Activated CD8-positive, alpha-beta memory T cell treated with anti-CD3 and anti-CD28 coated beads, Interleukin-2, amount 50 U/mL, for 24 hours (primary cell): ENCODE data around the gene RPS6KA3.
"Not testable (repeated sequence)": the region's sequence is repeated elsewhere in the genome, so short reads cannot be mapped to it uniquely, and the experiment has no call there.

Source experiments
- DNase-seq: peaks from one replicate; pipeline ENCODE4 v3.0.0-alpha.2; 2020; ENCODE audit errors: extremely low read depth

Gene RPS6KA3

GRCh38 chrX:20143561-20143960 lies 123.1 kb downstream of the RPS6KA3 start:
- no peak for DNase-seq

GRCh38 chrX:20143111-20143510 lies 123.6 kb downstream of the RPS6KA3 start:
- DNase-seq, result no peak

GRCh38 chrX:20141281-20142220 lies 125.2 kb downstream of the RPS6KA3 start, which contains the start of gene EIF1AX:
TSS of gene EIF1AX (minus strand) at chrX:20141838. CDS start at chrX:20141640, 198 bp downstream.
- DNase-seq, result peak; percentile 86

DNA sequence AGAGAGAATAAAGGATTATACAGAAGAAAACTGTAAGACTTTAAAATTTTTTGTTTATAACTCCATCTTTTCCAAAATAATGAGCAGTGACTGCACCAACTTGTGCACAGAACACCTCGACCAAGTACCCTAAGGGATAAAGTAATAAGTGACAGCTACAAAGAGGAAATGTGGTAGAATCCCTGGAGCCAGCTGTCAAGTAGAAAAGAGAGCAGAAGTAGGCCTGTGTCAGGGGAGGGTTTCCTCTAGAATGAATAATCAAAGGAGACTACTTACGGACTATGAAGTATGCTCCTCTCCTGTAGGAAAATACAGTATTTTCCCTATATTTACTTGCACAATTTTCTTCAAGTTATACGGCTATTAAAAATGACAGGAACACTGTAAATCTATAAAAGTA lies 126.3 kb downstream of the RPS6KA3 start:
- no peak for DNase-seq

GRCh38 chrX:20139966-20140365 lies 126.7 kb downstream of the RPS6KA3 start:
- no peak for DNase-seq

GRCh38 chrX:20135944-20136343 lies 130.8 kb downstream of the RPS6KA3 start:
- no peak for DNase-seq

DNA sequence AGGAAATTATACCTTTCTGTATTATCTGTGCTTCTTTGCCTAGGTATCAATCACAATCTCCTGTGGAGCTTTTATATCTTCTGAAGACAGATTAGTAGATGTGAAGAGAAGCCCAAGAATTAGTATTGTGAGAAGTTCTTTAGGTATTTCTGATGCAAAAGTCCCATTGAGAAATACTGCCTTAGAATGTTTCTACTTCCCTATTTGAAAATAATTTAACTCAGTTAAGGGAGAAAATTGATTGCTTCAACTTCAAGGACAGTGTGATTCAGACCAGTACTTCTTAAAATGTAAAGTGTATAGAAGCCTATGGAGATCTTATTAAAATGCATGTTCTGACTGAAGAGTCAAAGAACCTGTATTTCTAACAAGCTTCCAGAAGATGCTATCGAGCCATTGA lies 134.0 kb downstream of the RPS6KA3 start:
- no peak for DNase-seq

DNA sequence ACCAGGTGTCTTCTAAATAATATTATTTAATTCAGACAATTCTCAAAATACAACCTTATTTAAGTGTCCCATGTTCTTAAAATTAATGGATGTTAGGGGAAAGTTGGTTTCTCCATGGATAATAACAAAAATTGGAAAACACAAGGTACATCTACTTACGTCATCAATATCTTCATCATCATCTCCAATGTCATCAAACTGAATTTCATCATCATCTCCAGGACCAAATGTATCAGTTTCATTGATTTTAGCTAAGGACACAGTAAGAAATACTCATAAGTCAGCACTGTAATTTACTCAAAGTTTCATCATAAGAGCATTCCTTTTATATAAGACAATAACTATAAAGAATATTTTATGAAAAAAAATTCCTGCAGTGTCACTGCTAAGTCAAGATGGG lies 136.4 kb downstream of the RPS6KA3 start:
- no peak for DNase-seq

DNA sequence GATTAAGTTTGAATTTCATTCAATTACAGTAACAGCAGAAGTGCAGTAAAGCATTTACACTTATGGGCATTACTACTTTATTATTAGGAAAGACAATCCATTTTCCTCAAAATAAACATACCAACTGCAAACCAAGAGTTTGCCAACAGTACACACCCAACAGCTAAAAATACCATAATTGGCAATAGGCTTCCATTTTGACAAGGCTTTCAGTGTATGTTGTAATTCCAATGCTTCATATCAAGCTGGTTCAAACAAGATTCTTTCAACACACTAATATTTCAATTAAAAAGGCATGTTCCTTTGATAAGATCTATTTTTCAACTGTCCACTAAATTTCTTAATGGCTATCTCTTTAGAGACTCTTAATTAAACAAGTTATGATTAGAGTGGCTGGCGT lies 137.2 kb downstream of the RPS6KA3 start:
- DNase-seq, result no peak

DNA sequence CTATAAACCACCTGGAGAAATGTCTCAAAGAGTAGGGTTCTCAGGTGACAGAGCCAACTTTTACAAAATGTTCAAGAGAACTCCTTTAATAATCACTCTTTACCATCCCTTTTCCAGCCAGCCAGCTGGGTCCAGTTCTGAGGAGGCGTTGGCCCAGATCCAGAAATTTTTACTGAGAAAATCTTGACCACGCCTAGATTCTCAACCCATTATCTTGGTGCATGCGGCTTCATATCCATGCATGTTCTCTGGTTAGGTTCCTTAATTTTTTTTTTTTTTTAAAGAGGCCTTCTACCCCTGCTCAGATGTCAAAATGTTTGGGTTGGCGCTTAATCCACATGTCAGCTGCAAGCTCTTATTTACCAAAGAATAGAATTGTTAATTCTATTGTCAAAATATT lies 138.0 kb downstream of the RPS6KA3 start:
- no peak for DNase-seq

- DNase-seq, result not testable (repeated sequence)
These were observed 139.3 kb downstream of the RPS6KA3 start for GRCh38 chrX:20127440-20127839.

- not testable (repeated sequence) for DNase-seq
These were observed 139.9 kb downstream of the RPS6KA3 start for GRCh38 chrX:20126833-20127232.

DNA sequence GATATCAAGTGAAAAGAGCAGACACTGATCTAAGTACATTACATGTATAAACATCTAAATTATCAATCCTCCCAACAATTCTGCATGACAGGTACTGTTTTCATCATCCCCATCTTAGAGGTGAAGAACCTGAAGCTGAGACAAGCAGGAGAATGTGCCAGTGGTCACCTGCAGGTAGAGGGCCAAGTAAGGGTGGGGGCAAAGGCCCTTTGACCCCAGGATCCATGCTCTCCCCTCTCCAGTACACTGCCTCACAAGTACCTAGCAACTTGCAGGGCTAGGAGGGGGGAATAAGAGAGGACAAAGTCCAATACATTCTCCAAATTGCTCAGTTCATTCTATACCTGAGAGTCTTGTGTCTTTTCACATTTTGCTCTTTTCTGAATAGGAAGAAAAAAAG lies 141.7 kb downstream of the RPS6KA3 start:
- DNase-seq, result no peak

DNA sequence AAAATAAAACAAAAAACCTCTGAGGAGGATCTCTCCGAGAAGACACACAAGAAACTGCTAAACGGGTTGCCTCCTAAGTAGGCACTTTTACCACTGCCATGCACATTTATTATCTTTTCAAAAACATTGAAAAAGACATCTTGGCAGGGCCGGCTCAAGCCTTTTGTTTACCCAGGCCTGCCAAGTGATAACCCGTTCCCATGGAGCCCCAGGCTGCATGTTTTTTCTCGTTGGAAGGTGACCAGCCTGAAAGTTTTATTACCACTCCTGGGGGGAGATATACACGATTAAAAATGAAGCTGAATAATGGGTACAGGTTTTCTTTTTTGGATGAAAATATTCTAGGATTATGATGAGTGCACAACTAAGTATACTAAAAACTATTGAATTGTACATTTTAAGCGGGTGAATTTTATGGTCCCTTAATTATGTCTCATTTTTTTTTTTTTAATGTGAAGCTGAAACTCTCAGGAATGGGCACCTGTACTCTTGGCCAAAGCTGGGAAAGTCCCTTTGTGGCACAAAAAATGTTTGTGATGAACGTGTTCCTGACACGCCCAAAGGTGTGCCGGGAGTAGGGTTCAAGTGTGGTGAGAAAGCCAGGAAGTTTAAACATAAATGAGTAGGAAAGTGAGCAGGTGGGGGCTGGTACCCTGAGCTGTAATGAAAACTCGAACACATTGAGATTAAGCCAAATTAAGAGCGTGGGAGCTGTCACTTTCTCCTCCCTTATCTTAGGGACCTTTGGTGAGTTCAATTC lies 148.5 kb downstream of the RPS6KA3 start:
- DNase-seq, result no peak

GRCh38 chrX:20116577-20117240 lies 150.0 kb downstream of the RPS6KA3 start, which contains the start of gene MAP7D2:
TSS of gene MAP7D2 (minus strand) at chrX:20116907. CDS start at chrX:20116879, 28 bp downstream.
- no peak for DNase-seq

GRCh38 chrX:20116087-20116576 lies 150.6 kb downstream of the RPS6KA3 start:
- DNase-seq, result no peak

- DNase-seq, result no peak
These were observed 154.5 kb downstream of the RPS6KA3 start for GRCh38 chrX:20112022-20112774.

GRCh38 chrX:20111271-20111670 lies 155.4 kb downstream of the RPS6KA3 start:
- DNase-seq, result no peak

DNA sequence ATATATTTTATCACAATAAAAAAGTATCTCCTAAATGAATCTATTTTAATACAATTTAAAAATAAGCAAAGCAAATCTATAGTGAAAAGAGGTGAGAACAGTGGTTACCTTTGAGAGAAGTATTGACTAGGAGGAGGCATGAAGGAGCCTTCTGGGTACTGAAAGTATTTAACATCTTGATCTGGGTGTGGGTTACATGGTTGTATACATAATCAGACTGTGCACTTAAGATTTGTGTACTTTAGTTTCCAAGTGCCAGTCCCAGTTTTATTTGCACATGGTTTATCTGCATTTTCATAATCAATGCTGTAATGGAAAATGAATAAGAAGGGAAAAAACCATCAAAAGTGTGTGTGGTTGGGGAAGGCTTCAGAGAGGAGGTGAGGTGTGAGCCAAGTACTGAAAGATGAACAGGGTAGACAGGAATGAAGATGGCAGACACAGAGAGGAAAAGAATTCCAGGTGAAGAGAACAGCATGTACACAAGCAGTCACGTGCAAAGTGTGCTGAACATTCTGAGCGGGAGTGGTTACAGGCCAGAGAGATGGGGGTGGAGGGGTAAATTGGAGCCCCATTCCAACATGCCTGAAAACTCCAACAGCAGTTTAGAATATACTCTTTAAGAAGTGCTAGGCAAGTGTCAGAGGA lies 164.7 kb downstream of the RPS6KA3 start:
- no peak for DNase-seq
